ENCODE measurements around the gene UBAP2L. TPM values are rescaled to one million over a fixed set of nuclear protein-coding genes. Genes with fewer than 3 reads are reported as not detected.
A peak's percentile ranks its signal among the peaks of the same experiment; 100 is the strongest.

The UBAP2L gene
- polyA plus RNA-seq (2011; rRNA removed) (111 and 134 TPM in 2 replicates), polyA minus RNA-seq (2011; rRNA and poly(A)+ RNA removed) (86.7 and 88.4 TPM in 2 replicates)

GRCh38 chr1:154220071-154220969 lies at the start of gene UBAP2L:
TSS of gene UBAP2L (plus strand) at chr1:154220955. CDS start at chr1:154225124, 4,169 bp downstream.
- CTCF ChIA-PET, result interaction anchor here (1.0 to 1.8 kb wide), 3 partner anchors 17 to 52 kb away, joined by 3 to 5 read pairs (median 3); no protein-coding TSS in a partner anchor
- DNase-seq (ENCODE audit: low read depth), result peak; percentile 96
- Histone ChIP-seq H3K4me3 (ENCODE audit: low read depth, low read length) (peak within 1 kb of the TSS; percentile 84), H3K36me3 (ENCODE audit: control insufficient read depth, insufficient read depth, low read length) (no peaks in the 10 kb centered on the region; the same call in 1 of the 2 replicates), H3K27me3 (ENCODE audit: control insufficient read depth, insufficient read depth, low read length) (no peaks in the 10 kb centered on the region)
- POLR2A ChIA-PET, result interaction anchor here (0.6 to 0.8 kb wide), 3 partner anchors 12 to 445 kb away, joined by 3 to 4 read pairs (median 3); partner anchors contain the start of gene SLC27A3
- TF ChIP-seq CTCF (IDR thresholded peaks at IDR 0.05; ENCODE audit: insufficient read depth, low read depth, low read length), result no peak

- Histone ChIP-seq H3K36me3 (ENCODE audit: control insufficient read depth, insufficient read depth, low read length) (peaks cover 43% of the 10 kb centered on the region), H3K27me3 (ENCODE audit: control insufficient read depth, insufficient read depth, low read length) (no peaks in the 10 kb centered on the region), H3K4me3 (ENCODE audit: low read depth, low read length) (no peak overlapping the region)
- no peak for DNase-seq (ENCODE audit: low read depth)
- TF ChIP-seq CTCF (IDR thresholded peaks at IDR 0.05; ENCODE audit: insufficient read depth, low read depth, low read length), result no peak
- ChIA-PET CTCF (no interaction called here), POLR2A (no interaction called here)
Observed at GRCh38 chr1:154171223-154171583, 49.6 kb upstream of the UBAP2L start.

- H3K4me3 ChIP-seq (ENCODE audit: low read depth, low read length), result no peak overlapping the region
- H3K36me3 ChIP-seq (ENCODE audit: control insufficient read depth, insufficient read depth, low read length), result peaks cover 40% of the 10 kb centered on the region
- no peak for DNase-seq (ENCODE audit: low read depth)
- no peak for TF ChIP-seq CTCF (IDR thresholded peaks at IDR 0.05; ENCODE audit: insufficient read depth, low read depth, low read length)
- H3K27me3 ChIP-seq (ENCODE audit: control insufficient read depth, insufficient read depth, low read length), result no peaks in the 10 kb centered on the region
- ChIA-PET POLR2A (no interaction called here), CTCF (no interaction called here)
Observed at GRCh38 chr1:154171880-154172279, 48.9 kb upstream of the UBAP2L start.

- CTCF ChIA-PET, result no interaction called here
- no peak for TF ChIP-seq CTCF (IDR thresholded peaks at IDR 0.05; ENCODE audit: insufficient read depth, low read depth, low read length)
- H3K36me3 ChIP-seq (ENCODE audit: control insufficient read depth, insufficient read depth, low read length), result peaks cover 30% of the 10 kb centered on the region
- POLR2A ChIA-PET, result no interaction called here
- H3K4me3 ChIP-seq (ENCODE audit: low read depth, low read length), result no peak overlapping the region
- H3K27me3 ChIP-seq (ENCODE audit: control insufficient read depth, insufficient read depth, low read length), result no peaks in the 10 kb centered on the region
- DNase-seq (ENCODE audit: low read depth), result no peak
Observed at GRCh38 chr1:154174654-154175053, 46.1 kb upstream of the UBAP2L start.

GRCh38 chr1:154176337-154176736 lies 44.4 kb upstream of the UBAP2L start:
- ChIA-PET POLR2A (interaction anchor here (0.7 kb wide), 1 partner anchor 53 kb away, joined by 3 read pairs; no protein-coding TSS in a partner anchor), CTCF (interaction anchor here (2.1 kb wide), 1 partner anchor 14 kb away, joined by 4 read pairs; no protein-coding TSS in a partner anchor)
- Histone ChIP-seq H3K36me3 (ENCODE audit: control insufficient read depth, insufficient read depth, low read length) (peaks cover 20% of the 10 kb centered on the region), H3K27me3 (ENCODE audit: control insufficient read depth, insufficient read depth, low read length) (no peaks in the 10 kb centered on the region), H3K4me3 (ENCODE audit: low read depth, low read length) (no peak overlapping the region)
- DNase-seq (ENCODE audit: low read depth), result no peak
- no peak for TF ChIP-seq CTCF (IDR thresholded peaks at IDR 0.05; ENCODE audit: insufficient read depth, low read depth, low read length)
